HUDEP-2 (cell line): ENCODE data around the gene MRI1.

Source experiments
- DNase-seq, 76 experiments: peaks; one replicate each; lab custom pipeline; 2025; ENCODE audit not compliant: unreplicated experiment in 76 of 76; lab: John Stamatoyannopoulos, UW

MRI1 gene

GRCh38 chr19:13817615-13818371 is 53.5 kb downstream of the MRI1 start:
- no peak for DNase-seq

GRCh38 chr19:13819238-13819637 is 54.9 kb downstream of the MRI1 start:
- no peak for DNase-seq

GRCh38 chr19:13821292-13821691 is 57.0 kb downstream of the MRI1 start:
- no peak for DNase-seq

- no peak for DNase-seq
Observed at GRCh38 chr19:13823256-13823655, 58.9 kb downstream of the MRI1 start.
